ENCODE measurements around the gene MRPL40. TPM values are rescaled to one million over a fixed set of nuclear protein-coding genes. Genes with fewer than 3 reads are reported as not detected.
A peak's percentile ranks its signal among the peaks of the same experiment; 100 is the strongest.
"Not testable (repeated sequence)": the region's sequence is repeated elsewhere in the genome, so short reads cannot be mapped to it uniquely, and the experiment has no call there.

MRPL40 gene
- total RNA-seq, 1 donor from 2014 or later = 25.7 TPM

DNA sequence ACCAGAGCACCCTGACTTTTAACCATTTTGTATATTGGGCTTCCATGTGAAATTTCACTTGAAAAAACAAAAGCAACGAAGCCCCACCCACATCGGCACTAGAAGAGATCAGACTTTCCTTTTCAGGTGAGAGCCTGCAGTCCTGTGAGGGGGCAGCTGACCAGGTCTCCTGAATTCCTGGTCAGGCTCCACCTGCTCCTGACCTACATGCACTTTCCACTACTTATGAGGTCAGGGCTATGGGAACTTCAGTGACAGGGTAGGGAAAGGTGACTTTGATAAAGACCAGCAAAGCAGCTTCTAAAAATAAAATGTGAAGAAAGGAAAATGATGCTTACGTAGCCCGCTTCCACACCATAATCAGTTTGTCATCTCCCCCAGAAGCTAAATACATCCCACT lies 25.5 kb upstream of the MRPL40 start:
- DNase-seq (ENCODE audit: low spot score) = no peak

DNA sequence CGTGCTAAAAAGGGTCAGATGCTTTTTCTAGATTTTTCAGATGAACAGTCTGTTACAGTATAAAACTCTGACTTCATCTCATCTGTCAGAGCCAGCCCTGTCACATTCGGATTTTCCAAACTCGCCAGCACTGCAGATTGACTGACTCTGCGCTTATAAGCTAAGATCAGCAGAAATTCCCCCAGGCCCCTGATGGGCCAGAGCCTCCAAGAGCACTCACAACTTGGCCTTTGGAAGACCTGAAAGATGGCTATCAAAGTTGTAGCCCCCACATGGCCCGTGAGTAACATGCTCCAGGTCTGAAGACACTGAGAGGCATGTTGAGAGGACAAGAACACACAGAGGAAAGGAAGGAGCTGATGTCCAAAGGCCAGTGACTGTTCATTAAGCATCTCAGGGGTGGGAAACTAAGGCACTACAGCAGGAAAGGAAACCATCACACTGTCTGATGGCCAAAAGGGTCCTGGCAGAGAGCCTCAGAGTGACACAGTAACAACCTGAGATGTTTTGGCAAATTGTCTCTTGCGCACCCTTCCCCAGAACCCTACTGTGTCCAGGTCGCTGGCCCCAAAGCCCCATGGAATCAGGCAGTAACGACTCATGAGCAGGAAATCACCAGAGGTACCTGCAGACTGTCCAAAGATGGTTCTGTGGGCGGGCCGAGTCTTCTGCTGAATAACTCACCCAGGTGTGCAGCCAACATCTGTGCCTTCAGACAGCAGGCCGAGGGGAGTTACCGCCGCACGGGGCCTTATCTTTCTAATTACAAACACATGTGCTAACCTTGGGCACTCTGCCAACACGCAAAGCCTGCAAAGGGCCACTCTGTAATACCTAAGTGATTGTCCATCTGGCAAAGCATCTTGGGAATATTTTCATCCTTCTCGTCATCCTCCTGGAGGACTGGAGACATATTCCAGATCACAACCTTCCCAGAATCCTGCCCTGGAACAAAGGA lies 24.4 kb upstream of the MRPL40 start:
- no peak for DNase-seq (ENCODE audit: low spot score)

DNA sequence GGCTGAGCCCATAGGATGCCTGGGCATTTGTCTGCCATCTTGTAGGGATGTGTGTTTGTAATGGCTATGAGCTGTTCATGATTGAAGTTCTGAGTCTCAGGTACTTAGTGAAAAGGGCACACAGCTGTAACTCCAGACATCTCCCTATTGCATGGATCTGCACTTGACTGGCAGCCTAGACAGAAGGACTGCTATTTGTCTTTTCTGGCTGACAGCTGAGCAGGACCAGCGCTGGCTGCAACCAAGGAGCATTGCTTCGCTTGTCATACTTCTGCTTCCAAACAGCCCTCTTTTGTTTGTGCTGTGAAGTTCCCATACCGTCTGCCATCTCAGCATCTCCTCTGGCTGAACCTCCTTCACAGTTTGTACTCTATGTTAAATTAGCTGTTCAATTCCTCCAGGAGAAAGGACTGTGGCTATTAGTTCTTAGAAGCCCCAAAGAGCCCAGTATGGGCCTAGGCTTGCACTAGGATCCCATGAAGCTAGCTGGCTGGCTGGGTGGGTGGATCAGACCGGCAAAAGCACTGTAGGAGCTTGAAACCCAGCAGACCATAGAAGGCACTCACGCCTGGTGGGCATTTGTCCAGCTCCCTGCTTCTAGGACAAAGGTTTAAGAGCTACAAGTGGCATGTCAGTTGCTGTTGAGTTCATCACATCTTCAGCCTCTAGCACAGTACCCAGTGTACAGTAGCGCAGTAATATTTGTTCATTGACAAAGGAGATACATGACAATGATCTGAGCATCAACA lies 21.2 kb upstream of the MRPL40 start:
- no peak for DNase-seq (ENCODE audit: low spot score)

GRCh38 chr22:19411690-19412045 lies 20.7 kb upstream of the MRPL40 start:
- no peak for DNase-seq (ENCODE audit: low spot score)

DNA sequence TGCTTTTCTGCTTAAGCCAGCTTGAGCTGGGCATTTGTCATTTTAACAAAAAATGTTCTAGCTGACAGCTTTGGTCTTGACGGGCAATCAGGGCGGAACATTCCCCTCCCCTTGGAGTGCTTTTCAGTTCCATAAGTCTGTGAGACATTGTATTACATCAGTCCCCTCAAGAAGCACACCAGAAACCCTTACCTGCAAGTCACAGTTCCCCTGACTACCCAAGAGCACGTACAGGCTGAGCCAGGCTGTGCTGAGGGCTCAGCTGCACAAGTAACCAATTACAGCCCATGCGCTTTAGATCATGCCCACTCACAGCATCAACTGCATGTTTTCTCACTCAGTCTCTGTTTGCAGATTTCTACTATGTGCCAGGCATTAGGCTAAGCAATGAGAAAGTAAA lies 19.9 kb upstream of the MRPL40 start:
- no peak for DNase-seq (ENCODE audit: low spot score)

DNA sequence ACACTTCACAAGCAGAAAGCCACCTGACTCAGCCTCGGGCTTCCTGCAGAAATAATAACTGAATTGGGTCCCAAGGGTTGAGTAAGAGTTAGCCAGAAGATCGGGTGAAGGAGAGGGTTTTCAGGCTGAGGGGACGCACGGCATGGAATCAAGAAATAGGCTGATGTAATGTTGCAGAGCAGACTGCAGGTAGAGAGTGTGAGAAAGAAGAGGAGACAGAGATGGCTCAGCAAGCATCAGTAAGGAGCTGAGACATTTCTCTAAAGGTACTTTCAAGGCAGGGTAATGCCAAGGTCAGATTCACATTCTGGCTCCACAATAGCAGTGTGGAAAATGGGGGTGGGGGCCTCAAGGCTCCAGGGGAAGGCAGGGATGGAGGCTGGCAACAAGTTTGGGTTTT lies 19.4 kb upstream of the MRPL40 start:
- no peak for DNase-seq (ENCODE audit: low spot score)

- DNase-seq (ENCODE audit: low spot score) = no peak
Observed at GRCh38 chr22:19419086-19419463, 13.3 kb upstream of the MRPL40 start.

- DNase-seq (ENCODE audit: low spot score) = no peak
Observed at GRCh38 chr22:19419464-19420178, 12.7 kb upstream of the MRPL40 start.

- DNase-seq (ENCODE audit: low spot score) = no peak
Observed at GRCh38 chr22:19420321-19420720, 12.0 kb upstream of the MRPL40 start.

DNA sequence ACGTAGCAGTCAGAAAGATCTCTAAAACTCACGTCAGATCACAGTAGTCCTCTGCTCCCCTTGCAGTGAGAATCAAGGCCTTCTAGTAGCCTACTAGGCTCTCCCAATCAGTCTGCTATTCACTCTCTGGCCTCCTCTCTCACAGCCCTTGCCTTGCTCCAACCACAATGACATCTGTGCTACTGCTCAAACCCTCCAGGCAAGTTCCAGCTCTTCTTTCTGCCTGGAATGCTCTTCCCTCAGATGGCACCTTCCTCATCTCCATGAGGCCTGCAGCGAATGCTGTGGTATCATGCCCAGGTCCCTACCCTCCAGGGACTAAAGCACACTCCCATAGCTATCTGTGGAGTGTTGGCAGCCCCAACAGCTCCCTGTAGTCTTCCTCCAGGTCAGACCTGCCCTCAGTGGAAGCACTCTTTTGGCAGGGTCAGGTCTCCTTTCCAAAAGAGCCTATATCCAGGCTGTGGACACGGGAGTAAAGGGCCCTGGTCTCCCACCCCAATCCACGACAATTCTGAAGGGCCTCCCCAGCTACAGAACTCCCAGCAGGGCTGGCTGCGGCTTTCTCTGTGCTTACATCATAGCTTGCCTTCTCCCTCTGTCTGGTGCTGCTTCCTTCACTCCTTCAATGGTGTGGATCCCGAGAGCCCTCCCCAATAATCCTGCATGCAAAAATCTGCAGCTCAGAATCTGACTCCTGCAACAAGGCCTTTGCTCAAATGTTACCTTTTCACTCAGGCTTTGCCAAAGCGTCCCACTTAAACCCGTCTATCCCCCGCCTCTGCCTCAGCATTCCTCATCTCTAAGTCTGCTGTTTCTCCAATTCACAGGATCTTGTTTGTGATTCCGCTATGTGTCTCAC lies 9.7 kb upstream of the MRPL40 start:
- no peak for DNase-seq (ENCODE audit: low spot score)

DNA sequence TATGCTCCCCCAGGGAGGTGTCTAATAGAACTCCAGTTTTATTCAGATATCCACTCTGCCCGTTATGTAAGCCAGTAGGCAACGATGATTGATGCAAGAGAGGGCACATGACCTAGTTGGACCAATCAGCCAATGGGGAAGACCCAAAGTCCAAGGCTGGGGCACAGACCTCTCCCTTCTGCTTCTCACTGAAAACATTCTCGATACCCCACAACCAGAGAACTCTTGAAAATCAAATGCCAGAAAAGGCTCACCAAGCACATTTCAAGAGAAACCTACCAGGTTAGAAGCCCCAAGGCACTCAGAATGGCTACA lies 8.2 kb upstream of the MRPL40 start:
- no peak for DNase-seq (ENCODE audit: low spot score)

DNA sequence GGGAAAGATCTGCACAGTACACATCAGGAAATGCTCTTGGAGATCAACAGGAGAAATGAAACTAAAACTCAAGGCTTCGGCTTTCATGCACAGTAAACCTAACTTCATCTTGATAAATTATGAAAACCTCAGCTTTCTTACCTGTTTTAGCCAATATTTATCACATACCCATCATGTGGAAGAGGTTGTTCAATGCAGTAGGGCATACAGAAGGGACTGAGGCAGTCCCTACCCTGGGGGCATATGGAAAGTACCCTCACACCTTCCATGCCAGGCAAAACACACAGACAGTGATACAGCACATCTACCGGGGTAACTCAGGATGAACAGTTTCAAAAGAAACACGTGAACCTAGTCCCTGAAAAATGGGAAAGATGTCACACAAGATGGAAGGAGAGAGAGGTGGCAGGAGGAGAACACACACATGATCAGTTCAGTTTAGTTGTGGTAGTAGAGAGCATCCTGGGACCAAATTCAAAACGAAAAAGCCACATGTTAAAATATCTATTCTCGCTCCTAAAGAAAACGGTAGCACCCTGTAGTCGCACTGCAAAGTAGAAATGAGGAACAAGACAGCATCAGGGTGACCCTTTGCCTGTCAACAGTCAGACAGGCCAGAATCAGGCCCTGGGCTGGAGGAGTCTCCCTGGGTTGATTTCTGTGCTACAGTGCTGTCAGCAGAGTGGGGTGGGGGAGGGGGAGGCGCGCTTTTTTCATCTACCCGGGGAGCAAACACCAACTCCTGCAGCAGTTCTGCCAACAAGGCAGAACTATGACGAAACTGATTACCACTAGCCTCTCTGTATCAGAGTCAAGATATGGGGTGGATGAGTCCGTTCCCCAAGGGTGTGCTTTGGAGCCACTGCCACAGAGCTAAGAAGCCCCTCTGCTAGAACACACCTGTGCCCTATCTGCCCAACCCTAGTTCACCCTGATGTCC lies 2.1 kb upstream of the MRPL40 start:
- DNase-seq (ENCODE audit: low spot score) = no peak

DNA sequence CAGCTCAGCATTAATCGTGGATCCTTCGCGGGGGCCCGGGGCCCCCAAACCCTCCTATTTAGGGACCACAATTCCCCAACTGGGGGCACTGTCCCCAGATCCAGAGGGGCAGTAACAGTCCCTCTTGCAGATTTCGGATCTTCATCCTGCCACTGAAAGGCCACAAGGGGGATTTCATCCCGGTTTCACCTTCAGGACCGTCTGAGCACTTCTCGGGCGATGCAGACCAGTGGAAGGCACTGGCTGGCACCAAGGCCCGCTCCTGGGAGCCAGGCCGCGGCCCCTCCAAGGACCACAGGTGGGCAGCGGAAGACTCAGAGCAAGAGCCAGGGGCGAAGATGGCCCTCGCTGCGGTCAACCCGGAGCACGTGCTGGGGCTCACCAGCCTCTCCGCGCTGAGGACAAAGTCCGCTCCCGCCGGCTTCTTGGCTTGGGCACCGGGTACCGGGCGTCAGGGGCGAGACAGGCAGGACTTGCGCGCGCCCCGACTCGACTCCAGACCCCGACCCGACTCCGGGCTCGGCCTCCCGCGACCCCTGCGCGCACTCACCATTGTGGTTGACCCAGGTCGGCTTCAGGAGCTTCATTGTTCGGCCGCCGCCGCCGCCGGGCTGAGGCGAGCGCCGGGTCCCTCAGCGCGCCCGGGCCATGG lies 1.3 kb upstream of the MRPL40 start:
- peak; percentile 58 for DNase-seq (ENCODE audit: low spot score)

GRCh38 chr22:19431649-19432132 lies 654 bp upstream of the MRPL40 start, which contains the start of gene HIRA:
TSS of gene HIRA (minus strand) at chr22:19431733. CDS start at chr22:19431476, 257 bp downstream.
- DNase-seq (ENCODE audit: low spot score) = peak; percentile 73

- no peak for DNase-seq (ENCODE audit: low spot score)
Observed at GRCh38 chr22:19434401-19434800, 2.1 kb downstream of the MRPL40 start.

DNA sequence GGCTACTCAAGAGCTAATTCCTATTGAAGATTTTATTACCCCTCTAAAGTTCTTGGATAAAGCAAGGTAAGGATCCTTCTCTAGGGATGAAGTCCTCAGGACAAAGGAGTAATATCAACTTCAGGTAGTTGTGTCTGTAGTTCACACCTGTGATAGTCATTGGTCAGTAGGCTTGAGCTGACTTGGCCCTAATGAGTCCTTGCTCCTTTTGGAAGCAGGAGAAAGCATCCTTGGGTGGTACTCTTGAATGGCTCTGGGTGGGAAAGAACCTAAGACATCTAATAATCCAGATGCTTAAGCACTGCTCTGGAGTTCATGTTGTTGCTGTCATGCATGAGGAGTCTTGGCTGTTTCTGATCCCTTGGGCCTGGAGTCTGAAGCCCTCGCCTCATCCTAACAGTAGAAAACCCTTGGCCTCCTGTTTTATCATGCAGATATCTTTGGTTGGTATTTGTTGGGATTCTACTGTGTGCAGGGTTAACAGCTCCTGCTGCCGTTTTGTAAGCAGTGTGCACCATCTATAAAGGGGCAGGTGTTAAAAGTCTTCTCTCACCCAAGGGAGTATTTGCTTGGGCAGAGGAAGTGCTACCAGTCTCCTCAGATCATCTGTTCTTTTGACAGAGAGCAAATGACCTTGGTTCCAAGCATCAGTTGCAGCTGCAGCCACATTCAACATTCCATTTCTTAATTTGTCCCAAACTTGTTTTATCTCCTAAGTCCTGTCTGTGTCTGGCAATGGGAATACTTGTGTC lies 2.7 kb downstream of the MRPL40 start:
- DNase-seq (ENCODE audit: low spot score) = no peak

GRCh38 chr22:19436444-19437161 lies 4.3 kb downstream of the MRPL40 start:
- not testable (repeated sequence) for DNase-seq (ENCODE audit: low spot score)

DNA sequence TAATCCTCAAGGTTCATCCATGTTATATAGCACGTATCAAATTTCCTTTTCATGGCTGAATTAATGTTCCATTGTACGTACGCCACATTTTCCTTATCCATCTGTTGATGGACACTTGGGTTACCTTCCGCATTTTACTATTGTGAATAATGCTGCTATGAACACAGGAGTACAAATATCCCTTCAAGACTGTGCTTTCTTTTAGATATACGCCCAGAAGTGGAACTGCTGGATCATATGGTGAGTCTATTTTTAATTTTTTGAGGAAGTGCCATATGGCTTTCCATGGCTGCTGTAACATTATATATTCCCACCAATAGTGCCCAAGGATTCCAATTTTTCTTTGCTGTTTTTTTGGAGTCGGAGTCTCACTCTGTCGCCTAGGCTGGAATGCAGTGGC lies 6.0 kb downstream of the MRPL40 start:
- no peak for DNase-seq (ENCODE audit: low spot score)
